ENCODE results near the gene SERPINB1. TPM values are rescaled to one million over a fixed set of nuclear protein-coding genes. Genes with fewer than 3 reads are reported as not detected.

SERPINB1 gene
- total RNA-seq, 4 donors from 2014 or later, result 7.7 to 28.2 (median 17.2) TPM

DNA sequence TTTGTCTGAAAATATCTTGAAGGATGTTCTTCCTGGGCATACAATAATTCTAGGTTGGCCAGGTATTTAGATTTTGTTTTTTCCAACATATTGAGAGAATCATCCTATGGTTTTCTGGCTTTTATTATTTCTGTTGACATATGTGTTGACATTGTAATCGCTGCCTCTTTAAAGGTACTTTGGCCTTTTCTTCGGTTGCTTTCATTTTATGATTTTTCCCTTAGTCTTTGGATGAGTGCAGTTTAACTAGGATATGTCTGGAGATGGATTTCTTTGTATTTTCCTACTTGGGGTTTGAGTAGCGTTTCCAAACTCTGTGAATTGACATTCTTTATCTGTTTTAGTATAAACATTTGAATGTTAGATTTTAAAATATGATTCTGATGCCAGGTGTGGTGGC, 11.5 kb downstream of the SERPINB1 start:
- Histone ChIP-seq H3K4me3 (no peak overlapping the region), H3K27me3 (no peaks in the 10 kb centered on the region), H3K27ac (no peak overlapping the region), H3K36me3 (no peaks in the 10 kb centered on the region), H3K4me1 (no peaks in the 10 kb centered on the region), H3K9me3 (no peaks in the 10 kb centered on the region)
- TF ChIP-seq POLR2A (IDR thresholded peaks at IDR 0.05) (no peak), CTCF (IDR thresholded peaks at IDR 0.05) (no peak)
- no peak for DNase-seq
- intact Hi-C loops (cut with DNase I; ENCODE audit: low total_unique reads), result no loop called here

- no peak for DNase-seq
- Histone ChIP-seq H3K27me3 (no peaks in the 10 kb centered on the region), H3K9me3 (no peaks in the 10 kb centered on the region), H3K27ac (no peak overlapping the region), H3K4me1 (no peaks in the 10 kb centered on the region), H3K4me3 (no peak overlapping the region), H3K36me3 (no peaks in the 10 kb centered on the region)
- intact Hi-C loops (cut with DNase I; ENCODE audit: low total_unique reads), result no loop called here
- no peak for TF ChIP-seq CTCF (IDR thresholded peaks at IDR 0.05)
- TF ChIP-seq POLR2A (IDR thresholded peaks at IDR 0.05), result no peak
Measured at GRCh38 chr6:2829253-2829652, 12.4 kb downstream of the SERPINB1 start.

DNA sequence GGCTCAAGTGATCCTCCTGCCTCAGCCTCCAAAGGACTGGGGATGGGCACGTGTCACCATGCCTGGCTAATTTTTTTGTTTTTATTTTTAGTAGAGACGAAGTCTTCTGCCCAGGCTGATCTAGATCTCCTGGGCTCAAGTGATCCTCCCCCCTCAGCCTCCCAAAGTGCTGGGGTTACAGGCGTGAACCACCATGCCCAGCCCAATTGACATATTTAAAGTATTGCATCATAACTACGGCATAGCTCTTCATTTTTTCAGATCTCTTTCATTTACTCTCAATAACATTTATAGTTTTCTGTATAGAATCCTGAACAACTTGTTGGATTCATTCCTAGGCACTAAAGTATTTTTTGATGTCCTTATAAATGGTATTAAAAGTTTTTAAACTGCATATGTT, 13.0 kb downstream of the SERPINB1 start:
- intact Hi-C loops (cut with DNase I; ENCODE audit: low total_unique reads), result no loop called here
- Histone ChIP-seq H3K36me3 (no peaks in the 10 kb centered on the region), H3K4me1 (no peaks in the 10 kb centered on the region), H3K4me3 (no peak overlapping the region), H3K27me3 (no peaks in the 10 kb centered on the region), H3K9me3 (no peaks in the 10 kb centered on the region), H3K27ac (no peak overlapping the region)
- TF ChIP-seq POLR2A (IDR thresholded peaks at IDR 0.05) (no peak), CTCF (IDR thresholded peaks at IDR 0.05) (no peak)
- no peak for DNase-seq

DNA sequence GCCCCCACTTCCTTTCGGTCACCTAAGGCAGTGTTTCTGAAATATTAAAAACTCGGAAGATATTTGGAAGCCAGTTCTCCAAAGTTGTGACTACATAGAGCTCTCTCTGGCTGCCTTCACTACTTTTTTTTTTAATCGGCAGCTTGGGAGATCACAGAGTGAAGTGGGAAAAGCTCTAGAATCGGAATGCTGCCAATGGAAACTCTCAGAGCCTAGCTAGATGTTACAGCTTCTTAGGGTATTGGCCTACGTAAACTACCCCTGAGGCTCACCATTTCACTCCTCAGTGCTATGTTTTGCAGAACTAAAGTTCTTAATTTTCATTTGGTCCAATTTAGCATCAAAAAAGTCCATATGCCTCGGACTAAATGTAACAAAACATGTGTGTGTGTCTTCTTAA, 14.5 kb downstream of the SERPINB1 start:
- Histone ChIP-seq H3K27ac (no peak overlapping the region), H3K36me3 (no peaks in the 10 kb centered on the region), H3K9me3 (no peaks in the 10 kb centered on the region), H3K4me3 (no peak overlapping the region), H3K27me3 (no peaks in the 10 kb centered on the region), H3K4me1 (no peaks in the 10 kb centered on the region)
- DNase-seq, result no peak
- no peak for TF ChIP-seq CTCF (IDR thresholded peaks at IDR 0.05)
- no peak for TF ChIP-seq POLR2A (IDR thresholded peaks at IDR 0.05)
- intact Hi-C loops (cut with DNase I; ENCODE audit: low total_unique reads), result no loop called here

DNA sequence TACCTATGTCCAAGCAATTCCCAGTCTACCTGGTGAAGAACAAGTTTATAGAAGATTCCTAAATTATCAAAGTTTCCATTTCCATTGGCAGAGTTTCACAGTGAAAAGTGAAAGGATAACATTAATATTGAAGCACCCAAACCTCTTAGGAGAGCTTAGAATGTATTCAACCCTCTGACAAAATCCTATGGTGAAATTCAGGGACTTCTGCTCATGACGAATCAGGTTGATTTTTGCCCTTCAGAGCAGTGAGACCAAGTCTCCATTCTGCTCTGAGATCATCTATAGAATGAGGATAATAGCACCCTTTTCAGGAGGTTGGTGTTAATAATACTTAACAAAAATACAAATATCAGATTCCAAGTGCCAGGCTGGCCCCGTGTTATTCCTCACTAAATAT, 15.5 kb downstream of the SERPINB1 start:
- Histone ChIP-seq H3K9me3 (no peaks in the 10 kb centered on the region), H3K27me3 (no peaks in the 10 kb centered on the region), H3K27ac (no peak overlapping the region), H3K36me3 (no peaks in the 10 kb centered on the region), H3K4me3 (no peak overlapping the region), H3K4me1 (no peaks in the 10 kb centered on the region)
- TF ChIP-seq POLR2A (IDR thresholded peaks at IDR 0.05) (no peak), CTCF (IDR thresholded peaks at IDR 0.05) (no peak)
- intact Hi-C loops (cut with DNase I; ENCODE audit: low total_unique reads), result no loop called here
- no peak for DNase-seq

Data from uterus (tissue), 4 donors.